OCI-LY1 (cell line): ENCODE results near the gene IFT88.

Experiments
- EZH2 ChIP-seq: fragments of 200-600 bp; sonication (generic), shearing (Covaris generic); IDR thresholded peaks from 2 replicates; pipeline ENCODE4 v1.8.0; 2017; ENCODE audit warnings: borderline replicate concordance, mixed run types, mild to moderate bottlenecking, antibody characterized with exemption, low read length, moderate library complexity, mixed read lengths
- TF ChIP-seq, protein P1 (sequence below): fragments of 200-600 bp; sonication (generic), shearing (Covaris generic); IDR thresholded peaks from 2 replicates; pipeline ENCODE4 v1.5.1; 2017; ENCODE audit warnings: mild to moderate bottlenecking, antibody characterized with exemption, low read length, moderate library complexity, mixed read lengths

GRCh38 chr13:20616059-20616797, 49.3 kb downstream of the IFT88 start:
- TF ChIP-seq, protein P1, sequence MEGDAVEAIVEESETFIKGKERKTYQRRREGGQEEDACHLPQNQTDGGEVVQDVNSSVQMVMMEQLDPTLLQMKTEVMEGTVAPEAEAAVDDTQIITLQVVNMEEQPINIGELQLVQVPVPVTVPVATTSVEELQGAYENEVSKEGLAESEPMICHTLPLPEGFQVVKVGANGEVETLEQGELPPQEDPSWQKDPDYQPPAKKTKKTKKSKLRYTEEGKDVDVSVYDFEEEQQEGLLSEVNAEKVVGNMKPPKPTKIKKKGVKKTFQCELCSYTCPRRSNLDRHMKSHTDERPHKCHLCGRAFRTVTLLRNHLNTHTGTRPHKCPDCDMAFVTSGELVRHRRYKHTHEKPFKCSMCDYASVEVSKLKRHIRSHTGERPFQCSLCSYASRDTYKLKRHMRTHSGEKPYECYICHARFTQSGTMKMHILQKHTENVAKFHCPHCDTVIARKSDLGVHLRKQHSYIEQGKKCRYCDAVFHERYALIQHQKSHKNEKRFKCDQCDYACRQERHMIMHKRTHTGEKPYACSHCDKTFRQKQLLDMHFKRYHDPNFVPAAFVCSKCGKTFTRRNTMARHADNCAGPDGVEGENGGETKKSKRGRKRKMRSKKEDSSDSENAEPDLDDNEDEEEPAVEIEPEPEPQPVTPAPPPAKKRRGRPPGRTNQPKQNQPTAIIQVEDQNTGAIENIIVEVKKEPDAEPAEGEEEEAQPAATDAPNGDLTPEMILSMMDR = no peak
- TF ChIP-seq EZH2 = no peak
